ENCODE measurements around the gene CRHR1. TPM values are rescaled to one million over a fixed set of nuclear protein-coding genes. Genes with fewer than 3 reads are reported as not detected.
"Not testable (repeated sequence)": the region's sequence is repeated elsewhere in the genome, so short reads cannot be mapped to it uniquely, and the experiment has no call there.

CRHR1 gene
- polyA plus RNA-seq, 1 donor (not counting 4 experiments of a cell fraction or from before 2014, with no cell fraction given), result not detected

DNA sequence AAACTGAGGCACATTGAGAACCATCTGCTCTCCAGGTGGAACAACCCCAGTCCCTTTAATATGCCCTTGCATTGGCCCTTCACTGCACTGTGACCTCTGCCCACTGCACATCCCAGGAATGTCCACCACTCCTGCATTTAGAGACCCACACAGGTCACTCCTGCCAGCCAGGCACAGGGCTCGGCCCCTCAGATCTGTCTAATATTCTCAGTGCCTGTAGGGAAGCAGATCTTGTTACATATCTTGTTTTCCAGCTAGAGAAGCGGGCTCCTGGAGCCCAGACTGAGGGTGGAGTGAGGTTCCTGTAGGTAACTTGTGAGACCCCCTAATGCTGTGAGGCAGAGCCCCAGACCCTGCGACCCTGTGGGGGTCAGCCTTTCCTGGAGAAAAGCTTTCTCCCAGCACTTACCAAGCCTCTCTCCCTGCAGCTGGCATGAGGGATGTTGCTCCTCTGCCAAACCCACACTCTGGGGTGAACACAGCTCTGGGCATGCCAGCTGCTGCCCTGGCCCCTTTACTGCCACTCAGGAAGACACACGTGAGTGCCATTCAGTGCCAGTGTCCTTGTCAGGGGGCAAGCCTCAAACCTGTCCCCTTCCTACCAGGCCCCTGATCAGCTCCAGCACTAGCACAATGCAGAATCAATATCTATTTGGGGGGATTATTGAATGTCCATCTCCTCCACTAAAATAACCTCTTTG, 40.3 kb upstream of the CRHR1 start:
- dilution Hi-C loops (cut with MboI; ENCODE audit: extremely low pct_ligation_motif_present, low sequenced_read_pairs), result no loop called here
- Histone ChIP-seq H3K4me2 (ENCODE audit: control insufficient read depth, extremely low read depth, insufficient read depth, low read depth, low read length) (no peak overlapping the region), H3K36me3 (ENCODE audit: control insufficient read depth in 2 of 2, extremely low read depth in 1 of 2, insufficient read depth in 2 of 2, low read length in 2 of 2) (no peaks in the 10 kb centered on the region), H2AFZ (ENCODE audit: control insufficient read depth, low read length) (no peak overlapping the region), H3K9ac (ENCODE audit: control insufficient read depth, extremely low read depth, insufficient read depth, low read length) (no peak overlapping the region), H3K4me3 (ENCODE audit: control insufficient read depth in 2 of 3, extremely low read depth in 1 of 3, insufficient read depth in 2 of 3, low read depth in 1 of 3, low read length in 3 of 3) (no peak overlapping the region), H3K4me1 (ENCODE audit: control insufficient read depth, extremely low read depth, insufficient read depth, low read length) (no peaks in the 10 kb centered on the region), H3K9me1 (ENCODE audit: control insufficient read depth, extremely low read depth, insufficient read depth, low read length) (no peaks in the 10 kb centered on the region), H3K9me3 (ENCODE audit: control insufficient read depth, low read depth, low read length) (no peaks in the 10 kb centered on the region), H4K20me1 (ENCODE audit: control insufficient read depth, extremely low read depth, insufficient read depth, low read length) (no peaks in the 10 kb centered on the region), H3K79me2 (ENCODE audit: control insufficient read depth, insufficient read depth, low read length) (no peaks in the 10 kb centered on the region), H3K27me3 (ENCODE audit: control insufficient read depth, extremely low read depth, insufficient read depth, low read length) (peaks cover 12% of the 10 kb centered on the region), H3K27ac (ENCODE audit: control insufficient read depth, insufficient read depth, low read length) (no peak overlapping the region)
- DNase-seq (ENCODE audit: low read depth, low spot score) (no peak), FAIRE-seq (no peak)
- TF ChIP-seq, protein P1, sequence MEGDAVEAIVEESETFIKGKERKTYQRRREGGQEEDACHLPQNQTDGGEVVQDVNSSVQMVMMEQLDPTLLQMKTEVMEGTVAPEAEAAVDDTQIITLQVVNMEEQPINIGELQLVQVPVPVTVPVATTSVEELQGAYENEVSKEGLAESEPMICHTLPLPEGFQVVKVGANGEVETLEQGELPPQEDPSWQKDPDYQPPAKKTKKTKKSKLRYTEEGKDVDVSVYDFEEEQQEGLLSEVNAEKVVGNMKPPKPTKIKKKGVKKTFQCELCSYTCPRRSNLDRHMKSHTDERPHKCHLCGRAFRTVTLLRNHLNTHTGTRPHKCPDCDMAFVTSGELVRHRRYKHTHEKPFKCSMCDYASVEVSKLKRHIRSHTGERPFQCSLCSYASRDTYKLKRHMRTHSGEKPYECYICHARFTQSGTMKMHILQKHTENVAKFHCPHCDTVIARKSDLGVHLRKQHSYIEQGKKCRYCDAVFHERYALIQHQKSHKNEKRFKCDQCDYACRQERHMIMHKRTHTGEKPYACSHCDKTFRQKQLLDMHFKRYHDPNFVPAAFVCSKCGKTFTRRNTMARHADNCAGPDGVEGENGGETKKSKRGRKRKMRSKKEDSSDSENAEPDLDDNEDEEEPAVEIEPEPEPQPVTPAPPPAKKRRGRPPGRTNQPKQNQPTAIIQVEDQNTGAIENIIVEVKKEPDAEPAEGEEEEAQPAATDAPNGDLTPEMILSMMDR (optimal IDR thresholded peaks at IDR 0.05 in 1 of 3, IDR thresholded peaks at IDR 0.05 in 1 of 3, conservative IDR thresholded peaks at IDR 0.05 in 1 of 3; ENCODE audit: extremely low read depth in 1 of 3, insufficient read depth in 2 of 3, low read length in 3 of 3), result no peak
- no peak for TF ChIP-seq EZH2 (IDR thresholded peaks at IDR 0.05; ENCODE audit: low read length)

- H2AFZ ChIP-seq (ENCODE audit: control insufficient read depth, low read length); H4K20me1 ChIP-seq (ENCODE audit: control insufficient read depth, extremely low read depth, insufficient read depth, low read length); H3K27ac ChIP-seq (ENCODE audit: control insufficient read depth, insufficient read depth, low read length); H3K4me2 ChIP-seq (ENCODE audit: control insufficient read depth, extremely low read depth, insufficient read depth, low read depth, low read length); H3K4me1 ChIP-seq (ENCODE audit: control insufficient read depth, extremely low read depth, insufficient read depth, low read length); H3K36me3 ChIP-seq (ENCODE audit: control insufficient read depth in 2 of 2, extremely low read depth in 1 of 2, insufficient read depth in 2 of 2, low read length in 2 of 2); H3K9me1 ChIP-seq (ENCODE audit: control insufficient read depth, extremely low read depth, insufficient read depth, low read length); DNase-seq (ENCODE audit: low read depth, low spot score); H3K9ac ChIP-seq (ENCODE audit: control insufficient read depth, extremely low read depth, insufficient read depth, low read length); FAIRE-seq; H3K79me2 ChIP-seq (ENCODE audit: control insufficient read depth, insufficient read depth, low read length); dilution Hi-C loops (cut with MboI; ENCODE audit: extremely low pct_ligation_motif_present, low sequenced_read_pairs); H3K9me3 ChIP-seq (ENCODE audit: control insufficient read depth, low read depth, low read length); H3K4me3 ChIP-seq (ENCODE audit: control insufficient read depth in 2 of 3, extremely low read depth in 1 of 3, insufficient read depth in 2 of 3, low read depth in 1 of 3, low read length in 3 of 3): not testable (repeated sequence)
- H3K27me3 ChIP-seq (ENCODE audit: control insufficient read depth, extremely low read depth, insufficient read depth, low read length), result peaks cover 12% of the 10 kb centered on the region
These were observed 39.3 kb upstream of the CRHR1 start for GRCh38 chr17:45744826-45745225.

Measured in keratinocyte (primary cell).